SK-N-SH (cell line): ENCODE results near the gene SP140.

Experiments used
- CTCF ChIP-seq: fragments of 200-600 bp; sonication (generic); IDR thresholded peaks from 2 replicates; pipeline ENCODE4 v1.6.1; 2017; ENCODE audit warnings: antibody characterized with exemption, mild to moderate bottlenecking, moderate library complexity
- EP300 ChIP-seq, 2 experiments: IDR thresholded peaks; 2 replicates each; pipeline versions ENCODE4 v1.4.0 to v1.6.1; 2012; ENCODE audit warnings: borderline replicate concordance in 1 of 2, low read depth in 1 of 2, low read length in 1 of 2
- GATA2 ChIP-seq: sonication (generic); formaldehyde crosslinking; IDR thresholded peaks from 2 replicates; pipeline ENCODE4 v1.5.0; 2020; ENCODE audit warnings: mild to moderate bottlenecking, missing genetic modification reagents
- SIN3A ChIP-seq: IDR thresholded peaks from 2 replicates; pipeline ENCODE4 v1.6.1; 2012; ENCODE audit warnings: low read depth, mild to moderate bottlenecking, low read length, moderate library complexity, borderline replicate concordance
- TAF1 ChIP-seq: IDR thresholded peaks from 2 replicates; pipeline ENCODE4 v1.6.1; 2012; ENCODE audit warnings: low read depth, mild to moderate bottlenecking, low read length, moderate library complexity, borderline replicate concordance
- YY1 ChIP-seq: IDR thresholded peaks from 2 replicates; pipeline ENCODE4 v1.4.0; 2012; ENCODE audit warnings: low read depth, mild to moderate bottlenecking
- TF ChIP-seq, protein P1 (sequence below): IDR thresholded peaks from 2 replicates; pipeline ENCODE4 v1.6.1; 2012; ENCODE audit warnings: mild to moderate bottlenecking, low read depth, low read length, moderate library complexity

DNA sequence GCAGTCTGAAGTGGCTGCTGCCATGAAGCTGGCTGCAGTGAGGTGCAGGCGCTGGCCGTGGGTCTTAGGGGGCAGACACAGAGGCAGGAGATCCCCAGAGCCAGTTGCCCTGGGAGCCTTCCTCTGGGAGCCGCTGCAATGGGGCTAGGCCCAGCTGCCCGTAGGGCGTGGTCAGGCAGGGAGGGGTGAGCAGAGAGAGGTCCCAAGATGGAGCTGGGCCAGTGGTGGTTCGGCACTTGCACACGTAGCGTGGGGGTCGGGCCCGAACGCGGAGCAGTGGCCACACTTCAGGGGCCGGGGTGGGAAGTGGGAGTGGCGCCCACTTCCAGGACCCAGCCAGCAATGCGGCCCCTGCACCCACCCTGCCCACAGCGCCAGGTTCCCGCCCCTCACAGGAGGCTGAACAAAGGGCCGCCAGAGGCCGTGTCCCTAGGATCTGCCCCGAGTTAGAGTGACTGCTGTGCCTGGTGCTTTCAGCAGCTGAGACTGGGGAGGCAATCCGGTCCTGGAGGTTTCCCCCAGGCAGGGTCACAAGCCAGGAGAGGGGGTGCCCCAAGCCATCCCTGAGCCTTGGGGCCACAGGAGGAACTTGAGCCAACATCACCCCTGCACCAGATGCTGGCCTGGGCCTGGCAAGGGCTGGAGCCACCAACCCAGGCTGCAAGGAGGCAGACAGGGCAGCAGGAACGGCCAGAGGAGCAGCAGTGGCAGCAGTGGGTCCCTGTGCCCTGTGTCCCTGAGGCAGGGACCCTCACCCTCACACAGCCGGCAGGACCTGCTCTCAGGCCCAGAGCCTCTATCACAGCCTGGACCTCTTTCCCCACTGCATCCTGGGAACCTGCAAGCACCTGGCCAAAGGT is 80.1 kb downstream of the SP140 start:
- TF ChIP-seq EP300 (IDR thresholded peaks at IDR 0.05; ENCODE audit: borderline replicate concordance in 1 of 2, low read depth in 1 of 2, low read length in 1 of 2) = no peak
- TF ChIP-seq CTCF = no peak
- TF ChIP-seq YY1 = no peak
- TF ChIP-seq SIN3A = no peak
- TF ChIP-seq TAF1 = no peak
- TF ChIP-seq GATA2 = no peak
- TF ChIP-seq, protein P1, sequence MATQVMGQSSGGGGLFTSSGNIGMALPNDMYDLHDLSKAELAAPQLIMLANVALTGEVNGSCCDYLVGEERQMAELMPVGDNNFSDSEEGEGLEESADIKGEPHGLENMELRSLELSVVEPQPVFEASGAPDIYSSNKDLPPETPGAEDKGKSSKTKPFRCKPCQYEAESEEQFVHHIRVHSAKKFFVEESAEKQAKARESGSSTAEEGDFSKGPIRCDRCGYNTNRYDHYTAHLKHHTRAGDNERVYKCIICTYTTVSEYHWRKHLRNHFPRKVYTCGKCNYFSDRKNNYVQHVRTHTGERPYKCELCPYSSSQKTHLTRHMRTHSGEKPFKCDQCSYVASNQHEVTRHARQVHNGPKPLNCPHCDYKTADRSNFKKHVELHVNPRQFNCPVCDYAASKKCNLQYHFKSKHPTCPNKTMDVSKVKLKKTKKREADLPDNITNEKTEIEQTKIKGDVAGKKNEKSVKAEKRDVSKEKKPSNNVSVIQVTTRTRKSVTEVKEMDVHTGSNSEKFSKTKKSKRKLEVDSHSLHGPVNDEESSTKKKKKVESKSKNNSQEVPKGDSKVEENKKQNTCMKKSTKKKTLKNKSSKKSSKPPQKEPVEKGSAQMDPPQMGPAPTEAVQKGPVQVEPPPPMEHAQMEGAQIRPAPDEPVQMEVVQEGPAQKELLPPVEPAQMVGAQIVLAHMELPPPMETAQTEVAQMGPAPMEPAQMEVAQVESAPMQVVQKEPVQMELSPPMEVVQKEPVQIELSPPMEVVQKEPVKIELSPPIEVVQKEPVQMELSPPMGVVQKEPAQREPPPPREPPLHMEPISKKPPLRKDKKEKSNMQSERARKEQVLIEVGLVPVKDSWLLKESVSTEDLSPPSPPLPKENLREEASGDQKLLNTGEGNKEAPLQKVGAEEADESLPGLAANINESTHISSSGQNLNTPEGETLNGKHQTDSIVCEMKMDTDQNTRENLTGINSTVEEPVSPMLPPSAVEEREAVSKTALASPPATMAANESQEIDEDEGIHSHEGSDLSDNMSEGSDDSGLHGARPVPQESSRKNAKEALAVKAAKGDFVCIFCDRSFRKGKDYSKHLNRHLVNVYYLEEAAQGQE = no peak
